GM21526 (cell line): Measurements from ENCODE around the gene FAM200B.

Experiments
- ATAC-seq: cut with Tn5 transposase; IDR thresholded peaks from one replicate; pipeline ENCODE4 v1.9.1; 2021; ENCODE audit warnings: moderate library complexity; ENCODE audit not compliant: unreplicated experiment, low FRiP score

FAM200B gene

GRCh38 chr4:15681372-15682241 is at the start of gene FAM200B:
TSS of gene FAM200B (plus strand) at chr4:15681827. CDS start at chr4:15686978, 5,151 bp downstream.
- peak; percentile 91 for ATAC-seq

DNA sequence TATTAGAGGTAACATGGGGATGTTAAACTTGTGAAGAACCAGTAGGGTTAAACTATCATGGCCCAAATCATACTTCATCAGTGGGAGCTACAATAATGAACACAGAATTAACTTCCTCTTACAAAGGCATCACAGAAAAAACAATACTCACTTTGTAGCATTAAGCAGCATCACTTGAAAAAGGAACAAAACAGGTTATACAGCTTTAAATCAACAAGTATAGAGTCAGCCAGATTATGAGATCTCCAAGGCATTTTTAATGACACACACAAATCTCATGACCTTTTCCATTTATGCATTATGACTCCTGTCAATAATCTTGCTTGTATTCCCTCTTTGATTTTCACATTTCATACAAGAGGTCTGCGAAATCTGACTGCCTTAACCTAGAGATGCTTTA is 44.8 kb upstream of the FAM200B start:
- no peak for ATAC-seq

GRCh38 chr4:15638418-15638817 is 43.2 kb upstream of the FAM200B start:
- no peak for ATAC-seq

DNA sequence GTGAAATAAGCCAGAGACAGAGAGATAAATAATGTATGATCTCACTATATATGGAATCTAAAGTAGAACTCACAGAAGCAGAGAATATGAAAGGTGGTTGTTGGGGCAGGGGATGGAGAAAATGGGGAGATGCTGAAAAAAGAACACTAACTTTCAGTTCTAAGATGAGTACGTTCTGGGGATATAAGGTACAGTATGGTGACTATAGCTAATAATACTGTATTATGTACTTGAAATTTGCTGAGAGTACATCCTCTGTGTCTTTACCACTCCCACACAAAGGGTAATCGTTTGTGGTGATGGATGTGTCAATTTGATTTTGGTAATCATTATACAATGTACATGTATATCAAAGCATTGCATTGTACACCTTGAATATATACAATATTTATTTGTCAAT is 33.0 kb upstream of the FAM200B start:
- peak; percentile 56 for ATAC-seq

- peak; percentile 44 for ATAC-seq
These were observed 31.6 kb upstream of the FAM200B start for GRCh38 chr4:15649914-15650545.

GRCh38 chr4:15651676-15652075 is 30.0 kb upstream of the FAM200B start:
- ATAC-seq, result no peak

DNA sequence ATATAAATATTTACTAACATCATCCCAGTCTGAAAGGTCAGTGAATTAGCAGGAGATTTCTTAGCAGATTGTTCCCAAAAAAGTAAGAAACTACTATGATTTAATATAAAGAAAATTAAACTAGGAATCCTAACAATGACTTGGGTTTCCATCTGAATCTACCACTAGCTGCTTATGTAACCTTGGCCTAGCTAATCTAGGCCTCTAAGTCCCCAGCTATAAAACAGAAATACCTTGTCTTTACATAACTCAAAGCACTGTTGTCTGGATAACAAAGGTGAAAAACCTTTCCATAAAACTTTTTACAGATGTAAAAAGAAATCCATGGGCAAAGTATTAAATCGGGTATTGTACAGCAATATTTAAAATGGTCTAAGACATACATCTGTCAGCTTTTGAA is 29.4 kb upstream of the FAM200B start:
- no peak for ATAC-seq

GRCh38 chr4:15652841-15653240 is 28.8 kb upstream of the FAM200B start:
- ATAC-seq, result no peak

- no peak for ATAC-seq
These were observed 28.2 kb upstream of the FAM200B start for GRCh38 chr4:15653420-15653819.

- peak; percentile 21 for ATAC-seq
These were observed 27.6 kb upstream of the FAM200B start for GRCh38 chr4:15653864-15654592.

GRCh38 chr4:15654593-15655222 is 26.9 kb upstream of the FAM200B start:
- ATAC-seq, result peak; percentile 44

- ATAC-seq, result peak; percentile 69
These were observed 26.2 kb upstream of the FAM200B start, which contains the start of gene FBXL5 for GRCh38 chr4:15655223-15656037. TSS of gene FBXL5 (minus strand) at chr4:15655357. CDS start at chr4:15655287, 70 bp downstream.

DNA sequence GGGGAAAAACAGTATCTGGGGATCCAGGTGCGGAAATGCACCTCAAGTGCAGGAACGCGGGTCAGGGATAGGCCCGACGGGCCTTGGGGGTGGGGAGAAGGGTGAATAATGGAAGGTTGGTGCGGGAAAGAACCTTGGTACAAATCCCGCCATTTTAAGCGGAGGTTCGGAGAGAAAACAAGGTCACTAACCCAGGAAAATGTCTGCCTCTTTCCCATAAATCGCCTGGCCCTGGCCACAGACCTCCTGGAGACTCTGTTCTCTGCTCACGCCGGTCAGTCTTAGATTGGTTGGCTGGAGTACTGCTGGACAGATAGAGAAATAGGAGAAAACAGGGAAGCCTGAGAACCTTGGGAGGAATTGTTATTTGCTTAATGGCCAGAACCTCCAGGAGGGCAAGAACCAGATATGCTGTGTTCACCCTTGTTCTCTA is 25.6 kb upstream of the FAM200B start:
- ATAC-seq, result no peak

DNA sequence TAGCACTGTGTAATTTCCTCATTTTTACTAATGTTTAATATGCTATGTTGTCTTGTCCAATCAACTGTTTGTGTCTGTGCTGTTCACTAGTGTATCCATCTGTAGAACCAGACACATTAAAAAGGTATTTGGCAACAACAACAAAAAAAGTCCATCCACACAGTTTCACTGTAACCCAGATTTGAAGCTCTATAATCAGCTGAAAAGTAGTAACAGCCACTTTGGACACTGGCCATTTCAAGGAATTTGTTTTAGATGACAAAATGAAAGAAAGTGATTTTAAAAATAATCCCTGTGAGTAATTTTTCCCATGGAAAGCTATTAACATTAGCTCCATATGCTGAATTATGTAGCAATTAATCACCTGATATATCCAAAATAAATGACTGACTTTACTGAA is 24.3 kb upstream of the FAM200B start:
- no peak for ATAC-seq

- no peak for ATAC-seq
These were observed 23.4 kb upstream of the FAM200B start for GRCh38 chr4:15658136-15658770.

- ATAC-seq, result no peak
These were observed 22.8 kb upstream of the FAM200B start for GRCh38 chr4:15658781-15659180.

GRCh38 chr4:15659768-15660570 is 21.7 kb upstream of the FAM200B start:
- no peak for ATAC-seq

DNA sequence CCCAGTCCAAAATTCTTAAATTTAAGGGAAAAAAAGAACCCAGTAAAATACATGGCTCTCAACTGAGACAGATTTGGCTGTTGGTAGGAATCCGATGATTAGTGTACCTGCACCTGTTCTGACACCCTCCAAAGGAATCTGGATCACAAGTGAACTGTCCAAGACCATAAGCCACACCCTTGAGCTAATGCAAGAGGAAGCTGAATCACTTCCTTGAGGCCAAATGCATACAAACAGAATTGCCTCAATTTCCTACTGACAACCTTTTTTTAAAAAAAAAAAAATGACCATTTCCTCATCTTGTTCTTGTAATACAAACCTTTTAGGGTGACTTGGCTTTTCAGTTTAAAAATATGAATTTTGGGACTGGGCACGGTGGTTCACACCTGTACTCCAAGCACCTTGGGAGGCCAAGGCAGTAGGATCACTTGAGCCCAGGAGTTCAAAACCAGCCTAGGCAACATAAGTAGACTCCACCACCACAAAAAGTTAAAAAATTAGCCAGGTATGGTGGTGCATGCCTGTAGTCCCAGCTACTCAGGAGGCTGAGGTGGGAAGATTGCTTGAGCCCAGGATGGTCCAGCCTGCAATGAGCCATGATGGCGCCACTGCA is 15.8 kb upstream of the FAM200B start:
- ATAC-seq, result no peak
